H54 (cell line): ENCODE measurements around the gene FZD4.
A peak's percentile ranks its signal among the peaks of the same experiment; 100 is the strongest.

Experiments
- DNase-seq: peaks from one replicate; pipeline ENCODE4 v3.0.0; 2011; ENCODE audit warnings: low spot score, mixed read lengths; ENCODE audit not compliant: insufficient read length
- FAIRE-seq: peaks from 3 replicates; lab custom pipeline; 2011; peaks lifted over from hg19 to GRCh38; lab: Jason Lieb, UNC
- POLR2A ChIP-seq: IDR thresholded peaks from 2 replicates; pipeline ENCODE4 v1.6.1; 2011; ENCODE audit warnings: low read depth, mild to moderate bottlenecking, low read length

Gene FZD4

GRCh38 chr11:86934926-86935579, 20.1 kb downstream of the FZD4 start:
- DNase-seq (no peak), FAIRE-seq (no peak)
- no peak for TF ChIP-seq POLR2A

- FAIRE-seq (no peak), DNase-seq (no peak)
- TF ChIP-seq POLR2A: no peak
Measured at GRCh38 chr11:86934582-86934900, 20.7 kb downstream of the FZD4 start.

GRCh38 chr11:86933891-86934581, 21.2 kb downstream of the FZD4 start:
- FAIRE-seq (no peak), DNase-seq (no peak)

GRCh38 chr11:86932924-86933875, 22.0 kb downstream of the FZD4 start:
- no peak for TF ChIP-seq POLR2A
- DNase-seq (no peak), FAIRE-seq (no peak)

More at GRCh38 chr11:86933891-86934581, 21.2 kb downstream of the FZD4 start:
- no peak for TF ChIP-seq POLR2A

- DNase-seq (no peak), FAIRE-seq (no peak)
- TF ChIP-seq POLR2A: no peak
Measured at GRCh38 chr11:86932259-86932585, 23.0 kb downstream of the FZD4 start.

- TF ChIP-seq POLR2A: no peak
- FAIRE-seq: peak; percentile 60
- no peak for DNase-seq
Measured at GRCh38 chr11:86931548-86932258, 23.5 kb downstream of the FZD4 start.

GRCh38 chr11:86930957-86931547, 24.1 kb downstream of the FZD4 start:
- FAIRE-seq (no peak), DNase-seq (no peak)
- no peak for TF ChIP-seq POLR2A

- FAIRE-seq (no peak), DNase-seq (no peak)
- TF ChIP-seq POLR2A: no peak
Measured at GRCh38 chr11:86926975-86927374, 28.2 kb downstream of the FZD4 start.

GRCh38 chr11:86923999-86924766, 31.0 kb downstream of the FZD4 start:
- DNase-seq (no peak), FAIRE-seq (no peak)
- TF ChIP-seq POLR2A: no peak

- FAIRE-seq (no peak), DNase-seq (no peak)
- TF ChIP-seq POLR2A: no peak
Measured at GRCh38 chr11:86922225-86922624, 33.0 kb downstream of the FZD4 start.

- DNase-seq: peak; percentile 12
Measured at GRCh38 chr11:86919557-86920210, 35.5 kb downstream of the FZD4 start.

GRCh38 chr11:86918973-86919372, 36.2 kb downstream of the FZD4 start:
- DNase-seq (no peak), FAIRE-seq (no peak)
- no peak for TF ChIP-seq POLR2A

More at GRCh38 chr11:86919557-86920210, 35.5 kb downstream of the FZD4 start:
- FAIRE-seq: peak; percentile 71
- no peak for TF ChIP-seq POLR2A
